ENCODE measurements around the gene HNF1B. TPM values are rescaled to one million over a fixed set of nuclear protein-coding genes. Genes with fewer than 3 reads are reported as not detected.
"Not testable (repeated sequence)": the region's sequence is repeated elsewhere in the genome, so short reads cannot be mapped to it uniquely, and the experiment has no call there.

The HNF1B gene
- total and polyA plus RNA-seq, 3 experiments from 2014 or later = 0.22 to 0.73 TPM; not detected in 1

DNA sequence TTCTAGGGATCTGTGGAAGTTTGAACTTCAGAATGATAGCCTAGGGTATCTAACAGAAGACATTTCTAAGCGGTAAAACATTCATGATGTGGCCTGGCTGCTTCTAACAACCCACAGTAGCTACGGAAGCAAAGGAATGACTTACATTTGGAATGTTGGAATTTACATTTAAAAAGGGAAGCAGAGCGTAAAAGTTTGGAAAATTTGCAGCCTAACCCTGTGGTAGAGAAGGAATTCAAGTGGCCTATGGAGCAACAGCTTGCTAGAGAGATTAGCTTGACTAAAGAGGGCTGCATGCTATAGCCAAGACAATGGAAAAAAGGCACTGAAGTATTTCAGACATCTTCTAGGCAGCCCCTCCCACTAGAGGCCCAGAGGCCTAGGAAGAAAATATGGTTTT lies 50.1 kb downstream of the HNF1B start:
- H3K27ac Mint-ChIP-seq = no peak overlapping the region
- Histone ChIP-seq H3K27ac (ENCODE audit: low read depth, low read length) (no peak overlapping the region), H3K4me3 (ENCODE audit: low read length) (no peak overlapping the region), H3K9me3 (ENCODE audit: low read length) (no peaks in the 10 kb centered on the region), H3K27me3 (ENCODE audit: insufficient read depth, low read length, poor library complexity, severe bottlenecking) (peaks cover 3% of the 10 kb centered on the region), H3K4me1 (ENCODE audit: insufficient read depth, low read length) (no peaks in the 10 kb centered on the region), H3K36me3 (ENCODE audit: insufficient read depth, low read length) (no peaks in the 10 kb centered on the region)
- peaks cover 9 to 29% of the 10 kb centered on the region in 2 donors for H3K27me3 Mint-ChIP-seq
- peaks cover 0 to 5% (median 0%) of the 10 kb centered on the region in 3 donors for H3K36me3 Mint-ChIP-seq
- H3K9me3 Mint-ChIP-seq = peaks cover 0 to 4% (median 0%) of the 10 kb centered on the region in 5 donors
- no peak for DNase-seq
- ChIA-PET CTCF (no interaction called here), POLR2A (no interaction called here)
- H3K4me1 Mint-ChIP-seq = no peaks in the 10 kb centered on the region
- H3K4me3 Mint-ChIP-seq = no peak overlapping the region

DNA sequence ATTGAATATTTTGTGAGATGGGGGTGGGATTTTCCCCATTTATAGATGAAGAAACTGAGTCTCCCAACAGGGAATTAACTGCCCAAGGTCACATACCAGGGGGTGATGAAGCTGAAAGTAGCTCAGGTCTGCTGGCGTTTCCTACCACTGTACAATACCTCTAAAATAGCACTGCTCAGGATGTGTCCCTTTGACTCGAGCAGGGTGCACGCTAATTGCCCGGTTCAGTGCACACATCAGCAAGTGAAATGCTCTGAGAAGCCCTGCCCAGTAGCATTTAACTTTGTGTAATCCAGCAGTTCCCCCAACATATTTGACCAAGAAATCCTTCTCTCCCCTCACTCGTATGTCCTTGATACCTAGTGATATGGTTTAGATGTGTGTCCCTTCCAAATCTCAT lies 51.5 kb downstream of the HNF1B start:
- ChIA-PET POLR2A (no interaction called here), CTCF (no interaction called here)
- no peaks in the 10 kb centered on the region for H3K4me1 Mint-ChIP-seq
- H3K36me3 ChIP-seq (ENCODE audit: insufficient read depth, low read length) = no peaks in the 10 kb centered on the region
- no peaks in the 10 kb centered on the region for H3K9me3 ChIP-seq (ENCODE audit: low read length)
- peaks cover 0 to 5% (median 0%) of the 10 kb centered on the region in 3 donors for H3K36me3 Mint-ChIP-seq
- H3K27ac ChIP-seq (ENCODE audit: low read depth, low read length) = no peak overlapping the region
- no peak overlapping the region for H3K4me3 Mint-ChIP-seq
- H3K4me1 ChIP-seq (ENCODE audit: insufficient read depth, low read length) = no peaks in the 10 kb centered on the region
- no peak overlapping the region for H3K4me3 ChIP-seq (ENCODE audit: low read length)
- H3K27me3 Mint-ChIP-seq = peaks cover 9 to 21% of the 10 kb centered on the region in 2 donors
- H3K27me3 ChIP-seq (ENCODE audit: insufficient read depth, low read length, poor library complexity, severe bottlenecking) = peaks cover 3% of the 10 kb centered on the region
- DNase-seq = no peak
- H3K9me3 Mint-ChIP-seq = peaks cover 0 to 4% (median 0%) of the 10 kb centered on the region in 5 donors
- H3K27ac Mint-ChIP-seq = no peak overlapping the region

DNA sequence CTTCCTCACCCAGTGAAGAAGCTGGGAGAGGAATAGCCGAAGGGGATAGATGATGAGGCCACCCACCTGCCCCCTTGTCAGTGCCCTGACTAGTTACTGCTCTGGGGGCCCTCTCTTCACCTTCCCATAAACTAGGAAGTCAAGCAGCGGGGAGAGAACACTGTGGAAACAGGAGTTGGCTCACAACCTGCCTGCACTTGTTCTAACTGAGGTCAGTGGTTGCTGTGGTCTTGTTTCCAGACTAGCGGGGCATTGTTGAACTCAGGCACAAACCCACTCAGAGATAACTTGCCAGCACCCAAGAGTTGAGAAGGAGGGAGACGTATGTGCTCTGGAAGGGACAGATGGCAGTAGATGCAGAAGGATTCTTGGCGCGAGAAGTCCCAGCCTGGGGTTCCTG lies 53.1 kb downstream of the HNF1B start:
- Histone ChIP-seq H3K27me3 (ENCODE audit: insufficient read depth, low read length, poor library complexity, severe bottlenecking) (no peaks in the 10 kb centered on the region), H3K9me3 (ENCODE audit: low read length) (no peaks in the 10 kb centered on the region), H3K4me1 (ENCODE audit: insufficient read depth, low read length) (no peaks in the 10 kb centered on the region), H3K27ac (ENCODE audit: low read depth, low read length) (no peak overlapping the region), H3K4me3 (ENCODE audit: low read length) (no peak overlapping the region), H3K36me3 (ENCODE audit: insufficient read depth, low read length) (no peaks in the 10 kb centered on the region)
- DNase-seq = no peak
- Mint-ChIP-seq H3K4me1 (no peaks in the 10 kb centered on the region), H3K27me3 (peaks cover 7 to 10% of the 10 kb centered on the region in 2 donors), H3K4me3 (no peak overlapping the region), H3K36me3 (peaks cover 0 to 5% (median 0%) of the 10 kb centered on the region in 3 donors), H3K27ac (peak overlapping the region in 1 of 8 donors; percentile 19), H3K9me3 (peaks cover 0 to 4% (median 0%) of the 10 kb centered on the region in 5 donors)
- CTCF ChIA-PET = no interaction called here
- POLR2A ChIA-PET = interaction anchor here (0.5 kb wide), 1 partner anchor 16 kb away, joined by 4 read pairs; no protein-coding TSS in a partner anchor

DNA sequence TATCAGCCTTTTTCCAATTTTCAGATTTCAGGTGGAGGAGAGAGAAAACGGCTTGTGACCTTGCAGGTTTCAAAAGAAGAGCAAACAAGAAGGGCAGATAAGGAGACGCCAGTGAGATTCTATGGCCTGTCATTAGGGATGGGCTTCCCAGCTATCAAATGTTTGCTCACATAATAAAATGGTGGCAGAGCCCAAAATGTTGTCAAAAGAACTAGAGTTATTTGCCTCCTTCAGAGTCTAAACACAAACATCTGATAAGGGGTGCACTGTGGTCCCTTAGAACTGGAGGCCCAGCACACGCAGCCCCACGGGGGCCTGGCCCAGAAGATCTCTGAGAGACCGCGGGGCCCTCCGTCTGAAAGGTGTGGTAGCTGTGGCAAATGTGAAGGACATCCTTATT lies 55.5 kb downstream of the HNF1B start:
- Histone ChIP-seq H3K9me3 (ENCODE audit: low read length) (no peaks in the 10 kb centered on the region), H3K4me1 (ENCODE audit: insufficient read depth, low read length) (no peaks in the 10 kb centered on the region), H3K4me3 (ENCODE audit: low read length) (no peak overlapping the region), H3K27me3 (ENCODE audit: insufficient read depth, low read length, poor library complexity, severe bottlenecking) (no peaks in the 10 kb centered on the region), H3K36me3 (ENCODE audit: insufficient read depth, low read length) (no peaks in the 10 kb centered on the region), H3K27ac (ENCODE audit: low read depth, low read length) (no peak overlapping the region)
- Mint-ChIP-seq H3K27ac (no peak overlapping the region), H3K9me3 (no peaks in the 10 kb centered on the region), H3K4me3 (no peak overlapping the region), H3K36me3 (peaks cover 0 to under 1% (median 0%) of the 10 kb centered on the region in 3 donors), H3K27me3 (peaks cover 3 to 6% of the 10 kb centered on the region in 2 donors), H3K4me1 (no peaks in the 10 kb centered on the region)
- POLR2A ChIA-PET = no interaction called here
- DNase-seq = no peak
- CTCF ChIA-PET = interaction anchor here (1.2 kb wide), 1 partner anchor 14 kb away, joined by 3 read pairs; no protein-coding TSS in a partner anchor

DNA sequence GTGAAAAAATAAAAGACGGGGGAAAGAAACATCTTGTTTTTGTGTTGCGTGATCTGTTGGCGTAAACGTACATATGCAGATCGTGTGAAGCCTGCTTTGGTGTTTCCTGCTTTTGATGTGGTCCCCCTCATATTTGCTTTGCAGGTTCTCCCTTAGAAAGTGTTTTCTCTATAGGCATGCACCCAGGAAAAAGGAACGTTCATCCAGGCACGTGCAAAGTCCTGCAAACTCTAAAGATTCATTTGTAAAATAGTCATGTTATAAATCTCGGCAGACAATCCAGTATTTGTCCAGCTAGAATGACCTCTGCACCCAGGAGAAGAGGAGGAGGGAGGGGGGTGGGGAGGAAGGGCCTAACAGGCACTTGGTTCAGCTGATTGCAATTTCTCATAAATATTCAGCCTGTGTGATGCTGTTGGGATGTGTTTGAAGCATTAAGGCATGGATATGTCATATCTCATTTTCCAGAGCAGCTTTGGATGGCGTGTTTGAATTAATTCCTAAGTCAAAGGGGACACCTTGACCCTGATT lies 61.3 kb downstream of the HNF1B start:
- no peak overlapping the region for H3K4me3 Mint-ChIP-seq
- ChIA-PET POLR2A (no interaction called here), CTCF (no interaction called here)
- no peaks in the 10 kb centered on the region for H3K9me3 ChIP-seq (ENCODE audit: low read length)
- peaks cover 0 to 2% (median 0%) of the 10 kb centered on the region in 3 donors for H3K36me3 Mint-ChIP-seq
- no peaks in the 10 kb centered on the region for H3K27me3 ChIP-seq (ENCODE audit: insufficient read depth, low read length, poor library complexity, severe bottlenecking)
- no peaks in the 10 kb centered on the region for H3K4me1 ChIP-seq (ENCODE audit: insufficient read depth, low read length)
- no peak overlapping the region for H3K27ac Mint-ChIP-seq
- peaks cover 0 to under 1% (median 0%) of the 10 kb centered on the region in 5 donors for H3K9me3 Mint-ChIP-seq
- H3K27me3 Mint-ChIP-seq = peaks cover 2 to 9% of the 10 kb centered on the region in 2 donors
- H3K4me1 Mint-ChIP-seq = peaks cover 3 to 7% (median 4%) of the 10 kb centered on the region in 3 donors
- no peak overlapping the region for H3K27ac ChIP-seq (ENCODE audit: low read depth, low read length)
- peak in 1 of 5 donors; percentile 5 for DNase-seq
- no peaks in the 10 kb centered on the region for H3K36me3 ChIP-seq (ENCODE audit: insufficient read depth, low read length)
- no peak overlapping the region for H3K4me3 ChIP-seq (ENCODE audit: low read length)

DNA sequence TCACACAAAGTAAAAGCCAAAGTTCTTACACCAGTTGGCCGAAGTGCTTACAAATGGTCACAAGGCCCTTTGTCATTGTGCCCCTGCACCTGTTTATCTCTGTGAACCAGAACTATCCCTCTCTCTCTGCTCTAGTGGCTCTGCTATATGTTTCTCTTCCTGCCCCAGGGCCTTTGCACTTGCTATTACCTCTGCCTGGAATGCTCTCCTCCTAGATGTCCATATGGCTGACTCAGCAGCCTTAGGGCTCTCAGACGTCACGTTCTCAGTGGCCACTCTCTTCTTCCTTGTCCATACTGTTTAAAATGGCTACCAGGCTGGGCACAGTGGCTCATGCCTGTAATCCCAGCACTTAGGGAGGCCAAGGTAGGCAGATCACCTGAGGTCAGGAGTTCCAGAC lies 62.9 kb downstream of the HNF1B start:
- Histone ChIP-seq H3K36me3 (ENCODE audit: insufficient read depth, low read length) (no peaks in the 10 kb centered on the region), H3K27ac (ENCODE audit: low read depth, low read length) (no peak overlapping the region), H3K27me3 (ENCODE audit: insufficient read depth, low read length, poor library complexity, severe bottlenecking) (no peaks in the 10 kb centered on the region), H3K9me3 (ENCODE audit: low read length) (no peaks in the 10 kb centered on the region), H3K4me3 (ENCODE audit: low read length) (no peak overlapping the region), H3K4me1 (ENCODE audit: insufficient read depth, low read length) (no peaks in the 10 kb centered on the region)
- ChIA-PET POLR2A (no interaction called here), CTCF (no interaction called here)
- H3K4me1 Mint-ChIP-seq = peaks cover 3 to 7% (median 4%) of the 10 kb centered on the region in 3 donors
- H3K27me3 Mint-ChIP-seq = peaks cover 2 to 18% of the 10 kb centered on the region in 2 donors
- H3K4me3 Mint-ChIP-seq = no peak overlapping the region
- H3K9me3 Mint-ChIP-seq = peaks cover 0 to 4% (median 2%) of the 10 kb centered on the region in 5 donors
- no peak for DNase-seq
- H3K27ac Mint-ChIP-seq = no peak overlapping the region
- peaks cover 0 to 10% (median 0%) of the 10 kb centered on the region in 3 donors for H3K36me3 Mint-ChIP-seq

DNA sequence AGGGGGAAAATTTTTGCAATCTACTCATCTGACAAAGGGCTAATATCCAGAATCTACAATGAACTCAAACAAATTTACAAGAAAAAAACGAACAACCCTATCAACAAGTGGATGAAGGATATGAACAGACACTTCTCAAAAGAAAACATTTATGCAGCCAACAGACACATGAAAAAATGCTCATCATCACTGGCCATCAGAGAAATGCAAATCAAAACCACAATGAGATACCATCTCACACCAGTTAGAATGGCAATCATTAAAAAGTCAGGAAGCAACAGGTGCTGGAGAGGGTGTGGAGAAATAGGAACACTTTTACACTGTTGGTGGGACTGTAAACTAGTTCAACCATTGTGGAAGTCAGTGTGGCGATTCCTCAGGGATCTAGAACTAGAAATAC lies 64.9 kb downstream of the HNF1B start:
- H3K27me3 ChIP-seq (ENCODE audit: insufficient read depth, low read length, poor library complexity, severe bottlenecking); POLR2A ChIA-PET; H3K9me3 Mint-ChIP-seq; H3K9me3 ChIP-seq (ENCODE audit: low read length); H3K4me1 ChIP-seq (ENCODE audit: insufficient read depth, low read length); CTCF ChIA-PET; H3K4me3 Mint-ChIP-seq; H3K4me1 Mint-ChIP-seq; H3K36me3 ChIP-seq (ENCODE audit: insufficient read depth, low read length); H3K36me3 Mint-ChIP-seq; DNase-seq; H3K27ac ChIP-seq (ENCODE audit: low read depth, low read length); H3K27ac Mint-ChIP-seq; H3K4me3 ChIP-seq (ENCODE audit: low read length): not testable (repeated sequence)
- peaks cover 9 to 32% of the 10 kb centered on the region in 2 donors for H3K27me3 Mint-ChIP-seq

DNA sequence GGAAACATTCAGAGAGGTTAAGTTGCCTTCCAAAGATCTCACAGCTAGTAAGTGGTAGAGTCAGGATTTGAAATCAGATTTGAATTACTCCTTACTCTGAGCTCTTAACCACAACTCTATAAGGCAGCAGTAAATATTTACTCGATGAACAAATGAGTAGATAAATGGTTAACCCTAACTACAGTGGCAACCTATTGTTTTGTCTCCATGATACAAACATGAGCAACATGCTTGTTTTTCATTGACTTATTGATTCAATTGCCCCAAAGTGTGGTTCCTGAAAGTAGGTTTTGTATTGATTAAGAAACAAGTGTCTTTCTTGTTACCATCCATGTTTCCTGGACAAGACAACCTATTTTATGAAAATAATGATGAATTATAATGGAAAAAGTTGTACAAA lies 66.8 kb downstream of the HNF1B start:
- H3K4me3 ChIP-seq (ENCODE audit: low read length) = no peak overlapping the region
- Mint-ChIP-seq H3K4me1 (peaks cover 0 to 1% (median 0%) of the 10 kb centered on the region in 3 donors), H3K4me3 (no peak overlapping the region), H3K27ac (no peak overlapping the region), H3K36me3 (peaks cover 0 to 10% (median 0%) of the 10 kb centered on the region in 3 donors), H3K27me3 (peaks cover 9 to 37% of the 10 kb centered on the region in 2 donors), H3K9me3 (peaks cover 0 to 4% (median 2%) of the 10 kb centered on the region in 5 donors)
- ChIA-PET POLR2A (no interaction called here), CTCF (no interaction called here)
- H3K9me3 ChIP-seq (ENCODE audit: low read length) = no peaks in the 10 kb centered on the region
- no peaks in the 10 kb centered on the region for H3K27me3 ChIP-seq (ENCODE audit: insufficient read depth, low read length, poor library complexity, severe bottlenecking)
- no peaks in the 10 kb centered on the region for H3K4me1 ChIP-seq (ENCODE audit: insufficient read depth, low read length)
- H3K36me3 ChIP-seq (ENCODE audit: insufficient read depth, low read length) = no peaks in the 10 kb centered on the region
- DNase-seq = no peak
- H3K27ac ChIP-seq (ENCODE audit: low read depth, low read length) = no peak overlapping the region
